ENCODE results near the gene C1orf105. TPM values are rescaled to one million over a fixed set of nuclear protein-coding genes. Genes with fewer than 3 reads are reported as not detected.
A peak's percentile ranks its signal among the peaks of the same experiment; 100 is the strongest.

Gene C1orf105
- total and polyA plus RNA-seq, 3 donors from 2014 or later: 15.1 to 60.8 (median 15.8) TPM

DNA sequence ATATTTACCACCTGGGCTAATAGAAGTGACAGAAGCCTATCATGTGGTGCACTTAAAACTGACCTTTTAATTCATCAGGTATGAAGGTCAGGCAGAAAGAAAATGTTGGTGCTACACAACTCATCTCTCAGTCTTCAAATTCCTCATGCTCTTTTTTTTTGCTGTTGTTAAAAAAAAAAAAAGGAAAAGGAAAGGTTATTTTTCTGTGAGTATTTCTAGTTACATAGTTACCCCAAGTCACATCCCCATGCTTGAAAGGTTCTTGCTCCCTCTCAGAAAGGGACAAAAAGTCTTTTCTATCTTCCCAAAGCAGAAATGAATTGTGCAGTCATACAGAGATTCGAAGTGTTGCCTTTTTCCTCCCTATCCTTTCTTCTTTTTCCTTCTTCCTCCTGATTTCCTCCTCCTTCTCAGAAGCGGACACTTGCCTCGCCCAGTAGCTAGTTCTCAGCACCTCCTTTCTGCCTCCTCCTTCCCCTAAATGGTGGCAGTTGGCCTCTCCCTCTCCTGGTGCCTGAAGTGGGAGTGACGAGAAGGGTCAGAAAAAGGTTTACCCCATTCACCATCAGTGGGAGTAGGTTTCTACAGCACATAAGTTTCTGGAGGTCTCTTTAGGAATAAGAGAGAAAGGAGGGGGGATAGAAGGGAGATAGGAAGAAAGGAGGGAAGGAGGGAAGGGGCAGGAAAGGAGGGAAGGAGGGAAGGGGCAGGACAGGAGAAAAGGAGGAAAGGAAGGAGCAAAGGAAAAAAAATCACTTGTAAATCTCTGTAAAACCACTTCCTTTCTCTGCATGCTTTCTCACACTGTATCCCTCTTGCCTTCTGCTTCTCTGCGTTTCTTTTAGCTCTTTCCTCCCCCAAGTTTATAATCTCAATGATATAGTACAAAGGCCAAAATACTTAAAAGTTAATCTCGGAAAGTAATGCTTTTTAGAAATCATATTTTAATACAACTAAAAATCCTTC lies 20.4 kb upstream of the C1orf105 start:
- Histone ChIP-seq H3K4me3 (no peak overlapping the region), H3K9me3 (no peaks in the 10 kb centered on the region), H3K36me3 (ENCODE audit: low read depth, missing control alignments) (no peaks in the 10 kb centered on the region), H3K4me1 (peaks cover 44% of the 10 kb centered on the region), H3K27ac (peak overlapping the region; percentile 60 to 81), H3K27me3 (no peaks in the 10 kb centered on the region)
- TF ChIP-seq POLR2A (IDR thresholded peaks at IDR 0.05): no peak
- TF ChIP-seq CTCF (IDR thresholded peaks at IDR 0.05): no peak
- WGBS, 2 donors: 31 to 53% methylated on average over 6 of the region's 6 CpGs
- intact Hi-C loops (cut with DNase I; ENCODE audit: low total_unique reads): no loop called here
- no peak for DNase-seq

DNA sequence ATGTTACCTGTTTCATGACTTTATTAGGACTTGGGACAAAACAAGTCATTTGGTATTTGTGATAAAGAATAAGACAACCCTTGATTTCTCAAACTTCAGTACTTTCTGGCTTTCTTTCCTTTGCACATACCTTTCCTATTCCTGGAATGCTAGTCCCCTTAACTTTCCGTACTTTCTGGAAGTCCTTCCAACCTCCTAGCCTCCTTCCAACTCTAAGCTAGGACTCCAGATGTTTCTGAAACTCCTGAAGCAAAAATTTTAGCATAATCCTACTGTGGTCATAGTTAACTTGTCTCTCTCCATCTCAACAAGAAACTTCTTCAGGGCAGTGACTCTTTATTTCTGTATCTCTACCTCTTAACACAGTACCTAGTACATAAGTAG lies 19.8 kb upstream of the C1orf105 start:
- intact Hi-C loops (cut with DNase I; ENCODE audit: low total_unique reads): no loop called here
- Histone ChIP-seq H3K36me3 (ENCODE audit: low read depth, missing control alignments) (no peaks in the 10 kb centered on the region), H3K9me3 (no peaks in the 10 kb centered on the region), H3K4me3 (no peak overlapping the region), H3K27ac (peak overlapping the region; percentile 60 to 81), H3K27me3 (no peaks in the 10 kb centered on the region), H3K4me1 (peaks cover 44% of the 10 kb centered on the region)
- 26 to 60% methylated on average over 1 of the region's 1 CpG for WGBS, 2 donors
- no peak for DNase-seq
- TF ChIP-seq CTCF (IDR thresholded peaks at IDR 0.05): no peak
- TF ChIP-seq POLR2A (IDR thresholded peaks at IDR 0.05): no peak

DNA sequence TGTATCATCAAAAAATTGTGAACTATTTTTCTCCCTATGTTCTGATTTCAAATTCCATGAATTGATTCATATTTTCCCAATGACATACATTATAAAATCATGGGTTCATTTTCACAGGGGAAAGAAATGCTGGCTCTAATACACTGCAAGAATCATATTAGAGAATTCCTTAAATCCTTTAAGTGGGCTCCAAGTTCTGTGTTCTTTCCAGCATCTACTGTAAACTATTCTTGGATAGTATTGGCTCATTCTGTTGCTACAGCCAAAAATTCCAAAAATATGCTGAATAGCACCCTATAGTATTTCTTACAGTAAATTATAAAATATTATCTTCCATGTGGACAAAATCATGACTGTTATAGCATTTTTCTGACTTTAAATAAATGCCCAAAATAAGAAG lies 19.0 kb upstream of the C1orf105 start:
- intact Hi-C loops (cut with DNase I; ENCODE audit: low total_unique reads): no loop called here
- no peaks in the 10 kb centered on the region for H3K36me3 ChIP-seq (ENCODE audit: low read depth, missing control alignments)
- no peak for DNase-seq
- no peaks in the 10 kb centered on the region for H3K9me3 ChIP-seq
- peaks cover 44% of the 10 kb centered on the region for H3K4me1 ChIP-seq
- no peak overlapping the region for H3K27ac ChIP-seq
- no peaks in the 10 kb centered on the region for H3K27me3 ChIP-seq
- no peak for TF ChIP-seq POLR2A (IDR thresholded peaks at IDR 0.05)
- no peak for TF ChIP-seq CTCF (IDR thresholded peaks at IDR 0.05)
- H3K4me3 ChIP-seq: no peak overlapping the region

DNA sequence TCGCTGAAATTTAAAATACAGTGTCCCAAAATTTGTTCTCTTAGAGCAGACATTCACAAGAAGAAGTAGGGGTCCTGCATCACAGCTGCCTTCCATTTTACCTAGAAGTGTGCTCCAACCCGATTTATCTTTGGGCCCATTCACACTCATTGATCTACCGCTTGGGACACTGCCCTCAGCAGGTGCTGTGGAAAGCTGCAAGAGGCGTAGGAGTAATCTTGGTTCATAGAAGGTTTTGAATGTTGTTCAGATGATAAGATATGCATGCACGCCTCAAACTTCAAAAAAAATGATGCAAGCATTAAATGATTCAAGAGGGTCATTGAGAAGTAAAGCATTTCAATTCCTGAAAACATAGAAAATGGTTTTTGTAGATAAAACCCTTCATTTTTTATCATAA lies 18.6 kb upstream of the C1orf105 start:
- Histone ChIP-seq H3K36me3 (ENCODE audit: low read depth, missing control alignments) (no peaks in the 10 kb centered on the region), H3K9me3 (no peaks in the 10 kb centered on the region), H3K27ac (no peak overlapping the region), H3K27me3 (no peaks in the 10 kb centered on the region), H3K4me1 (peaks cover 44% of the 10 kb centered on the region), H3K4me3 (no peak overlapping the region)
- TF ChIP-seq CTCF (IDR thresholded peaks at IDR 0.05) (peak in 1 of 3 experiments; percentile 2), POLR2A (IDR thresholded peaks at IDR 0.05) (no peak)
- no peak for DNase-seq
- intact Hi-C loops (cut with DNase I; ENCODE audit: low total_unique reads): no loop called here
- 55 to 83% methylated on average over 5 of the region's 5 CpGs for WGBS, 2 donors

All from testis (tissue), 3 donors.